ENCODE measurements around the gene FLNB. TPM values are rescaled to one million over a fixed set of nuclear protein-coding genes. Genes with fewer than 3 reads are reported as not detected.

The FLNB gene
- total and polyA plus RNA-seq, 2 of the 4 experiments (the other 2 are of a cell fraction), result 78.0 to 136 TPM

DNA sequence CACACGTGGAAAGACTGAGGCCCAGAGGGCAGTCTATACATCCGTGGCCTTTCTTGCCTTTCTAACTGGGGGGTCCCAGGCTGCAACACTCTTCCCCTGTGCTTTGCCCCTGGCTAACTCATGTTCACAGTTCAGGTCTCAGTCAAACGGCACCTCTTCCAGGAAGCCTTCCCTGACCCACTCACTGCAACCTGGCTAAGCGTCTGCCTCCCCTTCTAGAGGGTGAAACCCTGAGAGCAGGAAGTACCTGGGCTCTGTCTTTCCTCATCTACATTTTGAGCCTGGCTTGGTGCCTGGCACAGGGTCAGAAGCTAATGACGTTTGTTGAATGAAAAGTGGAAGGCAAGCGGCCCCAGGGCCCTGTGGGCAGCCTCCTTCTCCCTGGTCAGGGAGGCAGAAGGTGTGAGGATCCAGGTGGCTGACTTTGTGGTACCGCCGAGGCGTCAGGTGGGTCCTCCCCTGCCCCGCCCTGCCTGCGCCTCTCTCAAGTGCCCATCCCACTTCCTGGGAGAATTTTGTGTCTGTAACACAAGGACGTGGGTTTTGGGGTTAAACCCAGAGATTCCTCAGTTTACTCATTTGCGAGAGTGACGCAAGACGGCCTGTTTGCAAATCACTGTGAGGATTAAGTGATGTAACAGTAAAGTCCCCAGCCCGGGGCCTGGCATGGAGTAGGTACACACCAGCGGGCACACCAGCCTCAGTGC lies 170.5 kb downstream of the FLNB start:
- Histone ChIP-seq H3K18ac (ENCODE audit: low read depth, low read length) (no peak overlapping the region), H4K91ac (ENCODE audit: insufficient read depth, low read depth, low read length) (no peak overlapping the region), H3K27me3 (ENCODE audit: control insufficient read depth, insufficient read depth, low read length) (peaks cover 11% of the 10 kb centered on the region), H2BK120ac (ENCODE audit: low read depth, low read length) (no peak overlapping the region), H3K4ac (ENCODE audit: low read depth, low read length) (no peak overlapping the region; the same call in 1 of the 2 replicates), H3K27ac (ENCODE audit: insufficient read depth, low read length) (no peak overlapping the region), H3K36me3 (ENCODE audit: control insufficient read depth, insufficient read depth, low read length) (no peaks in the 10 kb centered on the region), H3K4me2 (ENCODE audit: low read depth, low read length) (no peak overlapping the region), H3K9ac (ENCODE audit: low read depth, low read length) (no peak overlapping the region), H2BK15ac (ENCODE audit: low read depth, low read length) (no peak overlapping the region), H2BK20ac (ENCODE audit: low read depth, low read length) (no peak overlapping the region), H3K79me1 (ENCODE audit: low read depth in 1 of 2, low read length in 2 of 2) (no peaks in the 10 kb centered on the region), H3K56ac (ENCODE audit: extremely low read depth, insufficient read depth, low read length) (no peak overlapping the region), H4K5ac (ENCODE audit: low read depth, low read length) (no peak overlapping the region), H4K8ac (ENCODE audit: low read depth in 2 of 2, low read length in 2 of 2) (no peak overlapping the region; a peak in 1 of 4 replicates), H3K4me1 (ENCODE audit: control insufficient read depth, insufficient read depth, low read length) (peaks cover 7% of the 10 kb centered on the region), H4K20me1 (ENCODE audit: insufficient read depth, low read length) (peaks cover 4% of the 10 kb centered on the region), H3K14ac (replicated peaks; ENCODE audit: low read depth, low read length) (no peak overlapping the region), H3K9me3 (ENCODE audit: control insufficient read depth, insufficient read depth, low read length) (no peaks in the 10 kb centered on the region), H3K9me1 (ENCODE audit: insufficient read depth, low read length) (no peaks in the 10 kb centered on the region), H2AFZ (replicated peaks; ENCODE audit: low read length, poor library complexity) (peak overlapping the region; percentile 33), H2AK5ac (ENCODE audit: low read depth, low read length) (no peak overlapping the region), H3K4me3 (ENCODE audit: insufficient read depth, low read depth, low read length) (no peak overlapping the region), H3K23ac (ENCODE audit: low read depth, low read length) (no peak overlapping the region), H2AK9ac (replicated peaks; ENCODE audit: low read depth, low read length, poor library complexity) (no peak overlapping the region), H2BK5ac (ENCODE audit: low read depth, low read length, poor library complexity, severe bottlenecking) (no peak overlapping the region)
- intact Hi-C loops (cut with micrococcal nuclease) (loop anchor here (5.0 kb wide), 1 partner anchor 39 kb away; no protein-coding TSS in a partner anchor), dilution Hi-C loops (cut with HindIII; ENCODE audit: low sequenced_read_pairs, unreplicated experiment) (no loop called here), in situ Hi-C loops (cut with MboI; ENCODE audit: low sequenced_read_pairs) (loop anchor here (25.0 kb wide), 1 partner anchor 234 kb away; no protein-coding TSS in a partner anchor)
- WGBS, 2 experiments (ENCODE audit: extremely low coverage in 2 of 2, insufficient read length in 1 of 2), result 82% methylated on average over 5 of the region's 17 CpGs; no CpG with 5 or more reads in 1 of the 2 experiments
- ATAC-seq (ENCODE audit: low read depth), result no peak
- DNase-seq, result no peak
- POLR2A ChIA-PET (ENCODE audit: unreplicated experiment), result no interaction called here
- TF ChIP-seq FOS (IDR thresholded peaks at IDR 0.05; ENCODE audit: low read depth, low read length), result no peak
- TF ChIP-seq, protein P1, sequence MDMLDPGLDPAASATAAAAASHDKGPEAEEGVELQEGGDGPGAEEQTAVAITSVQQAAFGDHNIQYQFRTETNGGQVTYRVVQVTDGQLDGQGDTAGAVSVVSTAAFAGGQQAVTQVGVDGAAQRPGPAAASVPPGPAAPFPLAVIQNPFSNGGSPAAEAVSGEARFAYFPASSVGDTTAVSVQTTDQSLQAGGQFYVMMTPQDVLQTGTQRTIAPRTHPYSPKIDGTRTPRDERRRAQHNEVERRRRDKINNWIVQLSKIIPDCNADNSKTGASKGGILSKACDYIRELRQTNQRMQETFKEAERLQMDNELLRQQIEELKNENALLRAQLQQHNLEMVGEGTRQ (IDR thresholded peaks at IDR 0.05; ENCODE audit: low read depth, low read length), result no peak
- peak; percentile 42 for TF ChIP-seq CEBPB (IDR thresholded peaks at IDR 0.05; ENCODE audit: low read depth, low read length)
- no peak for TF ChIP-seq SMC3 (IDR thresholded peaks at IDR 0.05; ENCODE audit: low read depth, low read length)
- BruUV-seq (replicated peaks), result no TSS peak
- CTCF ChIA-PET, result interaction anchor here (0.6 to 2.3 kb wide), 7 partner anchors 8 to 137 kb away, joined by 3 to 19 read pairs (median 3); partner anchors contain the start of genes HTD2 and RPP14
